ENCODE measurements around the gene FMNL2. TPM values are rescaled to one million over a fixed set of nuclear protein-coding genes. Genes with fewer than 3 reads are reported as not detected.

The FMNL2 gene
- total and polyA plus RNA-seq, 2 experiments from 2014 or later: 4.4 to 18.6 TPM

DNA sequence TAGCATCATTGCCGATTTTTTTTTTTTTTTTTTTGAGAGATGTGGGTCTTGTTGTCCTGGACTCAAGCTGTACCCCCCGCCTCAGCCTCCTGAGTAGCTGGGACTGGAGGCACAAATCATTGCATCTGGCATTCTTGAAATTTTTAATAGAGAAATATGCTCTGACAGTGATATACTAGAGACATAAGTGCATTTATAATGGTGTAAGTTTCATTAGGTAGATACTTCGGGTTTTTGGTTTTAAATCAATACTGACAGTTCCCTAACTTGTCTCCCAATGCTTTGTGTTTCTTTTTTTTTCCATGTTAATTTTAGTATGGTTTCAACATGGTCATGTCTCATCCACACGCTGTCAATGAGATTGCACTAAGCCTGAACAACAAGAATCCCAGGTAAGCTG, 243.6 kb downstream of the FMNL2 start:
- no peak overlapping the region for H3K27ac ChIP-seq
- peaks cover 12% of the 10 kb centered on the region for H3K4me1 ChIP-seq (ENCODE audit: insufficient read depth)
- in situ Hi-C loops (cut with MboI): no loop called here
- no peaks in the 10 kb centered on the region for H4K20me1 ChIP-seq (ENCODE audit: insufficient read depth)
- peaks cover 12% of the 10 kb centered on the region; the same call in 1 of the 2 replicates for H3F3A ChIP-seq (ENCODE audit: insufficient read depth)
- no peak overlapping the region for H3K4me3 ChIP-seq
- WGBS, 2 experiments (ENCODE audit: low coverage in 1 of 2, low lambda C conversion rate in 2 of 2, missing lambda C conversion rate in 2 of 2): 93 to 98% methylated on average over 4 of the region's 4 CpGs
- no peaks in the 10 kb centered on the region for H3K27me3 ChIP-seq (replicated peaks; ENCODE audit: insufficient read depth)
- no peak overlapping the region for H2AFZ ChIP-seq
- no peaks in the 10 kb centered on the region for H3K9me2 ChIP-seq (ENCODE audit: insufficient read depth)
- TF ChIP-seq EZH2 (IDR thresholded peaks at IDR 0.05; ENCODE audit: insufficient read depth, poor library complexity, severe bottlenecking): no peak
- TF ChIP-seq EZH2phosphoT487 (IDR thresholded peaks at IDR 0.05; ENCODE audit: insufficient read depth, low read depth): no peak
- no peak for DNase-seq
- no peaks in the 10 kb centered on the region for H3K79me2 ChIP-seq (ENCODE audit: insufficient read depth)
- no peak overlapping the region for H3K4me2 ChIP-seq (ENCODE audit: unreplicated experiment)
- H3K36me3 ChIP-seq (ENCODE audit: low read depth): no peaks in the 10 kb centered on the region
- no peaks in the 10 kb centered on the region for H3K9me3 ChIP-seq (ENCODE audit: low read depth)
- no peak overlapping the region for H3K9ac ChIP-seq

DNA sequence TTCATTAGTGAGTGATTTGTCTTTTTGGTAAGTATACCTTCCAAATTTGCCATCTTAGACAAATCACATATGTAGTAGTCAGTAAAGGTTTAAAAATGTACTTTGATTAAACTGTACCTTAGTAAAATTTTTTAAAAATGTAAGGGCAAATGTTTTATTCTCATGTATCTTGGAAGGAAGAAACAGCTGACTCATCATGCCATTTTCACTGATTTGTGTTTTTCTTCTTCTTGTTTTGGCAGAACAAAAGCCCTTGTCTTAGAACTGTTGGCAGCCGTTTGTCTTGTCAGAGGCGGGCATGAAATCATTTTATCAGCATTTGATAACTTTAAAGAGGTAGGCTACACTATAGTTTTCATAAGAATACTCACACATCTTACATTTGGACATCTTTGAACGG, 245.7 kb downstream of the FMNL2 start:
- Histone ChIP-seq H3K9me2 (ENCODE audit: insufficient read depth) (no peaks in the 10 kb centered on the region), H3K27ac (no peak overlapping the region), H3K4me3 (no peak overlapping the region), H3K79me2 (ENCODE audit: insufficient read depth) (no peaks in the 10 kb centered on the region), H4K20me1 (ENCODE audit: insufficient read depth) (no peaks in the 10 kb centered on the region), H3K27me3 (replicated peaks; ENCODE audit: insufficient read depth) (no peaks in the 10 kb centered on the region), H3K36me3 (ENCODE audit: low read depth) (no peaks in the 10 kb centered on the region), H3K4me1 (ENCODE audit: insufficient read depth) (peaks cover 13% of the 10 kb centered on the region), H2AFZ (no peak overlapping the region), H3K9ac (no peak overlapping the region), H3F3A (ENCODE audit: insufficient read depth) (peaks cover 25% of the 10 kb centered on the region), H3K9me3 (ENCODE audit: low read depth) (no peaks in the 10 kb centered on the region), H3K4me2 (ENCODE audit: unreplicated experiment) (no peak overlapping the region)
- TF ChIP-seq EZH2phosphoT487 (IDR thresholded peaks at IDR 0.05; ENCODE audit: insufficient read depth, low read depth): no peak
- TF ChIP-seq EZH2 (IDR thresholded peaks at IDR 0.05; ENCODE audit: insufficient read depth, poor library complexity, severe bottlenecking): no peak
- no peak for DNase-seq
- 55 to 61% methylated on average over 3 of the region's 3 CpGs for WGBS, 2 experiments (ENCODE audit: low coverage in 1 of 2, low lambda C conversion rate in 2 of 2, missing lambda C conversion rate in 2 of 2)
- in situ Hi-C loops (cut with MboI): no loop called here

GRCh38 chr2:152581360-152581759, 246.4 kb downstream of the FMNL2 start:
- Histone ChIP-seq H4K20me1 (ENCODE audit: insufficient read depth) (no peaks in the 10 kb centered on the region), H3K36me3 (ENCODE audit: low read depth) (no peaks in the 10 kb centered on the region), H3K4me2 (ENCODE audit: unreplicated experiment) (no peak overlapping the region), H3K4me1 (ENCODE audit: insufficient read depth) (peaks cover 19% of the 10 kb centered on the region), H2AFZ (no peak overlapping the region), H3F3A (ENCODE audit: insufficient read depth) (peaks cover 31% of the 10 kb centered on the region), H3K9ac (no peak overlapping the region), H3K4me3 (no peak overlapping the region), H3K27me3 (replicated peaks; ENCODE audit: insufficient read depth) (no peaks in the 10 kb centered on the region), H3K9me3 (ENCODE audit: low read depth) (no peaks in the 10 kb centered on the region), H3K9me2 (ENCODE audit: insufficient read depth) (no peaks in the 10 kb centered on the region), H3K27ac (no peak overlapping the region), H3K79me2 (ENCODE audit: insufficient read depth) (no peaks in the 10 kb centered on the region)
- in situ Hi-C loops (cut with MboI): no loop called here
- DNase-seq: no peak
- WGBS, 2 experiments (ENCODE audit: low coverage in 1 of 2, low lambda C conversion rate in 2 of 2, missing lambda C conversion rate in 2 of 2): 85 to 86% methylated on average over 11 of the region's 11 CpGs
- TF ChIP-seq EZH2phosphoT487 (IDR thresholded peaks at IDR 0.05; ENCODE audit: insufficient read depth, low read depth) (no peak), EZH2 (IDR thresholded peaks at IDR 0.05; ENCODE audit: insufficient read depth, poor library complexity, severe bottlenecking) (no peak)

GRCh38 chr2:152582081-152582480, 247.1 kb downstream of the FMNL2 start:
- H2AFZ ChIP-seq: no peak overlapping the region
- peaks cover 39% of the 10 kb centered on the region for H3F3A ChIP-seq (ENCODE audit: insufficient read depth)
- DNase-seq: no peak
- no peaks in the 10 kb centered on the region for H3K9me3 ChIP-seq (ENCODE audit: low read depth)
- H3K4me2 ChIP-seq (ENCODE audit: unreplicated experiment): no peak overlapping the region
- TF ChIP-seq EZH2 (IDR thresholded peaks at IDR 0.05; ENCODE audit: insufficient read depth, poor library complexity, severe bottlenecking) (no peak), EZH2phosphoT487 (IDR thresholded peaks at IDR 0.05; ENCODE audit: insufficient read depth, low read depth) (no peak)
- H3K27me3 ChIP-seq (replicated peaks; ENCODE audit: insufficient read depth): no peaks in the 10 kb centered on the region
- no peak overlapping the region for H3K4me3 ChIP-seq
- peaks cover 25% of the 10 kb centered on the region for H3K4me1 ChIP-seq (ENCODE audit: insufficient read depth)
- in situ Hi-C loops (cut with MboI): no loop called here
- H3K9me2 ChIP-seq (ENCODE audit: insufficient read depth): no peaks in the 10 kb centered on the region
- no peak overlapping the region for H3K27ac ChIP-seq
- no peaks in the 10 kb centered on the region for H4K20me1 ChIP-seq (ENCODE audit: insufficient read depth)
- 95 to 97% methylated on average over 2 of the region's 2 CpGs for WGBS, 2 experiments (ENCODE audit: low coverage in 1 of 2, low lambda C conversion rate in 2 of 2, missing lambda C conversion rate in 2 of 2)
- H3K9ac ChIP-seq: no peak overlapping the region
- no peaks in the 10 kb centered on the region for H3K79me2 ChIP-seq (ENCODE audit: insufficient read depth)
- no peaks in the 10 kb centered on the region for H3K36me3 ChIP-seq (ENCODE audit: low read depth)
